Smooth muscle cell of the coronary artery (primary cell): ENCODE results near the gene CD70. TPM values are rescaled to one million over a fixed set of nuclear protein-coding genes. Genes with fewer than 3 reads are reported as not detected.

Experiments
- total RNA-seq: library from RNA; depleted of rRNA; stranded (reverse); fragments of >200 nt; gene quantifications from 2 replicates; pipeline ENCODE4 v1.2.3, GENCODE V29; 2014; ENCODE audit warnings: low replicate concordance

CD70 gene, protein sequence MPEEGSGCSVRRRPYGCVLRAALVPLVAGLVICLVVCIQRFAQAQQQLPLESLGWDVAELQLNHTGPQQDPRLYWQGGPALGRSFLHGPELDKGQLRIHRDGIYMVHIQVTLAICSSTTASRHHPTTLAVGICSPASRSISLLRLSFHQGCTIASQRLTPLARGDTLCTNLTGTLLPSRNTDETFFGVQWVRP
- total RNA-seq, result not detected in 2 replicates

DNA sequence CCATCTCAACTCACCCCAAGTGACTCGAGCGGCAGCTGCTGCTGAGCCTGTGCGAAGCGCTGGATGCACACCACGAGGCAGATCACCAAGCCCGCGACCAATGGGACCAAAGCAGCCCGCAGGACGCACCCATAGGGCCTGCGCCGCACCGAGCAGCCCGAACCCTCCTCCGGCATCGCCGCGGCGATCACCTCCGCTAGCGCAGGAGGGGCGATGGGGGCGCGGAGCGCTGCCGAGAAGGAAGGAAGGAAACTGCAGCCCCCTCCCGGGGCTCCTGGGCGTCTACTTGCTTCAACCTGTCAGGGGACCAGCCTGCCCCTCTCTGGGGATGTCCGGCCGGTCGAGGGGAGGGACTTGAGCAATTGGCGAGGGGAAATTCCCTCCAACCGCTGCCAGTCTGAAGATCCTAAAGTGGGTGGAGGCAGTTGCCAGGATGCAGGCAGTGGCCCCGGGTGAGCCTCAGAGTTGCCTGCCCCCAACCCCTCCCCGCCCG, at the start of gene CD70:
Gene CD70, minus strand, starts transcription at position 324 of the 493 bp plus-strand sequence. Its CDS starts 148 bp downstream, at position 176.

Other genes starting within 250 kb of the CD70 start
- 59.2 and 66.5 TPM in 2 replicates for gene CLPP, start 229.6 kb downstream of the CD70 start, total RNA-seq
- 9.6 and 38.3 TPM in 2 replicates for gene ALKBH7, start 218.4 kb downstream of the CD70 start, total RNA-seq
- gene PSPN, start 215.2 kb downstream of the CD70 start, total RNA-seq, result 0.53 and 0.70 TPM in 2 replicates
- gene GTF2F1, start 198.0 kb downstream of the CD70 start, total RNA-seq, result 62.5 and 108 TPM in 2 replicates
- 41.1 and 85.6 TPM in 2 replicates for gene KHSRP, start 166.3 kb downstream of the CD70 start, total RNA-seq
- 0.23 TPM in 1 of 2 replicates, not detected in the other for gene SLC25A41, start 157.4 kb downstream of the CD70 start, total RNA-seq
- gene SLC25A23, start 131.4 kb downstream of the CD70 start, total RNA-seq, result 20.9 and 22.3 TPM in 2 replicates
- gene CRB3, start 126.9 kb downstream of the CD70 start, total RNA-seq, result 0.08 TPM in 1 of 2 replicates, not detected in the other
- gene DENND1C, start 109.4 kb downstream of the CD70 start, total RNA-seq, result not detected in 2 replicates
- not detected in 2 replicates for gene TUBB4A, start 88.8 kb downstream of the CD70 start, total RNA-seq
- under 0.01 and 0.30 TPM in 2 replicates for gene TNFSF9, start 60.1 kb downstream of the CD70 start, total RNA-seq
- gene TNFSF14, start 79.0 kb upstream of the CD70 start, total RNA-seq, result 0.35 TPM in 1 of 2 replicates, not detected in the other
- 14.0 and 218 TPM in 2 replicates for gene C3, start 129.5 kb upstream of the CD70 start, total RNA-seq
- gene GPR108, start 146.4 kb upstream of the CD70 start, total RNA-seq, result 29.4 and 91.5 TPM in 2 replicates
- 17.7 and 40.7 TPM in 2 replicates for gene TRIP10, start 148.5 kb upstream of the CD70 start, total RNA-seq
- gene SH2D3A, start 176.3 kb upstream of the CD70 start, total RNA-seq, result not detected in 2 replicates
- not detected in 2 replicates for gene VAV1, start 181.6 kb upstream of the CD70 start, total RNA-seq